DMS153 (cell line): ENCODE results near the gene GDF9.

ENCODE experiments used
- DNase-seq: peaks from one replicate; lab custom pipeline; 2025; lab: John Stamatoyannopoulos, UW

The GDF9 gene

GRCh38 chr5:132817011-132817410 is 49.3 kb downstream of the GDF9 start:
- DNase-seq = no peak

- no peak for DNase-seq
Observed at GRCh38 chr5:132816554-132816953, 49.7 kb downstream of the GDF9 start.

- DNase-seq = no peak
Observed at GRCh38 chr5:132816083-132816482, 50.2 kb downstream of the GDF9 start.

GRCh38 chr5:132815454-132815853 is 50.8 kb downstream of the GDF9 start:
- no peak for DNase-seq

- no peak for DNase-seq
Observed at GRCh38 chr5:132814503-132815294, 51.6 kb downstream of the GDF9 start.

GRCh38 chr5:132813599-132814502 is 52.4 kb downstream of the GDF9 start:
- no peak for DNase-seq

- no peak for DNase-seq
Observed at GRCh38 chr5:132812781-132813598, 53.3 kb downstream of the GDF9 start, which contains the start of gene SOWAHA. TSS of gene SOWAHA (plus strand) at chr5:132813302. CDS start at chr5:132813622, 320 bp downstream.

- no peak for DNase-seq
Observed at GRCh38 chr5:132812123-132812765, 54.0 kb downstream of the GDF9 start.
